ENCODE data around the gene CADPS.

CADPS gene

GRCh38 chr3:62529230-62529629, 346.0 kb downstream of the CADPS start:
- no peaks in the 10 kb centered on the region for H3K9me2 ChIP-seq (replicated peaks; ENCODE audit: low read depth, low read length)
- TF ChIP-seq EZH2phosphoT487 (IDR thresholded peaks at IDR 0.05; ENCODE audit: borderline replicate concordance) (no peak), CTCF (conservative IDR thresholded peaks at IDR 0.05; ENCODE audit: low read length) (no peak)
- H3K36me3 ChIP-seq (ENCODE audit: insufficient read depth, low read length): no peaks in the 10 kb centered on the region
- no peak overlapping the region for H2AFZ ChIP-seq (ENCODE audit: low read length)
- H3K9me3 ChIP-seq (ENCODE audit: insufficient read depth, low read depth, low read length): no peaks in the 10 kb centered on the region
- no peaks in the 10 kb centered on the region for H4K20me1 ChIP-seq (ENCODE audit: insufficient read depth, low read length, poor library complexity, severe bottlenecking)
- no peaks in the 10 kb centered on the region for H3K79me2 ChIP-seq (ENCODE audit: insufficient read depth, low read length)
- no peaks in the 10 kb centered on the region for H3F3A ChIP-seq (ENCODE audit: low read depth)
- H3K4me1 ChIP-seq (ENCODE audit: insufficient read depth, low read length, poor library complexity, severe bottlenecking): no peaks in the 10 kb centered on the region
- no peak overlapping the region for H3K4me2 ChIP-seq (ENCODE audit: low read depth, low read length, poor library complexity, severe bottlenecking)
- H3K4me3 ChIP-seq (ENCODE audit: low read length, poor library complexity, severe bottlenecking): no peak overlapping the region
- no peaks in the 10 kb centered on the region for H3K27me3 ChIP-seq (ENCODE audit: insufficient read depth, low read length, poor library complexity, severe bottlenecking)
- no peak overlapping the region for H3K9ac ChIP-seq (ENCODE audit: low read depth, low read length, poor library complexity, severe bottlenecking)

GRCh38 chr3:62527474-62527873, 347.7 kb downstream of the CADPS start:
- H2AFZ ChIP-seq (ENCODE audit: low read length): no peak overlapping the region
- H3K79me2 ChIP-seq (ENCODE audit: insufficient read depth, low read length): no peaks in the 10 kb centered on the region
- H3K4me2 ChIP-seq (ENCODE audit: low read depth, low read length, poor library complexity, severe bottlenecking): no peak overlapping the region
- no peaks in the 10 kb centered on the region for H3K36me3 ChIP-seq (ENCODE audit: insufficient read depth, low read length)
- H3F3A ChIP-seq (ENCODE audit: low read depth): no peaks in the 10 kb centered on the region
- no peak overlapping the region for H3K9ac ChIP-seq (ENCODE audit: low read depth, low read length, poor library complexity, severe bottlenecking)
- TF ChIP-seq CTCF (conservative IDR thresholded peaks at IDR 0.05; ENCODE audit: low read length): no peak
- TF ChIP-seq EZH2phosphoT487 (IDR thresholded peaks at IDR 0.05; ENCODE audit: borderline replicate concordance): no peak
- no peaks in the 10 kb centered on the region for H4K20me1 ChIP-seq (ENCODE audit: insufficient read depth, low read length, poor library complexity, severe bottlenecking)
- H3K27me3 ChIP-seq (ENCODE audit: insufficient read depth, low read length, poor library complexity, severe bottlenecking): no peaks in the 10 kb centered on the region
- H3K9me3 ChIP-seq (ENCODE audit: insufficient read depth, low read depth, low read length): no peaks in the 10 kb centered on the region
- H3K4me3 ChIP-seq (ENCODE audit: low read length, poor library complexity, severe bottlenecking): no peak overlapping the region
- no peaks in the 10 kb centered on the region for H3K9me2 ChIP-seq (replicated peaks; ENCODE audit: low read depth, low read length)
- H3K4me1 ChIP-seq (ENCODE audit: insufficient read depth, low read length, poor library complexity, severe bottlenecking): no peaks in the 10 kb centered on the region

GRCh38 chr3:62525281-62525680, 349.9 kb downstream of the CADPS start:
- H3K27me3 ChIP-seq (ENCODE audit: insufficient read depth, low read length, poor library complexity, severe bottlenecking): no peaks in the 10 kb centered on the region
- no peaks in the 10 kb centered on the region for H3K9me2 ChIP-seq (replicated peaks; ENCODE audit: low read depth, low read length)
- no peak overlapping the region for H3K4me3 ChIP-seq (ENCODE audit: low read length, poor library complexity, severe bottlenecking)
- H3K4me2 ChIP-seq (ENCODE audit: low read depth, low read length, poor library complexity, severe bottlenecking): no peak overlapping the region
- H4K20me1 ChIP-seq (ENCODE audit: insufficient read depth, low read length, poor library complexity, severe bottlenecking): no peaks in the 10 kb centered on the region
- no peaks in the 10 kb centered on the region for H3K79me2 ChIP-seq (ENCODE audit: insufficient read depth, low read length)
- H3K36me3 ChIP-seq (ENCODE audit: insufficient read depth, low read length): no peaks in the 10 kb centered on the region
- no peaks in the 10 kb centered on the region for H3K9me3 ChIP-seq (ENCODE audit: insufficient read depth, low read depth, low read length)
- no peak for TF ChIP-seq EZH2phosphoT487 (IDR thresholded peaks at IDR 0.05; ENCODE audit: borderline replicate concordance)
- no peak for TF ChIP-seq CTCF (conservative IDR thresholded peaks at IDR 0.05; ENCODE audit: low read length)
- H2AFZ ChIP-seq (ENCODE audit: low read length): no peak overlapping the region
- H3F3A ChIP-seq (ENCODE audit: low read depth): no peaks in the 10 kb centered on the region
- H3K4me1 ChIP-seq (ENCODE audit: insufficient read depth, low read length, poor library complexity, severe bottlenecking): no peaks in the 10 kb centered on the region
- H3K9ac ChIP-seq (ENCODE audit: low read depth, low read length, poor library complexity, severe bottlenecking): no peak overlapping the region

Data from Loucy (cell line).